ENCODE data around the gene RCL1.

Gene RCL1

DNA sequence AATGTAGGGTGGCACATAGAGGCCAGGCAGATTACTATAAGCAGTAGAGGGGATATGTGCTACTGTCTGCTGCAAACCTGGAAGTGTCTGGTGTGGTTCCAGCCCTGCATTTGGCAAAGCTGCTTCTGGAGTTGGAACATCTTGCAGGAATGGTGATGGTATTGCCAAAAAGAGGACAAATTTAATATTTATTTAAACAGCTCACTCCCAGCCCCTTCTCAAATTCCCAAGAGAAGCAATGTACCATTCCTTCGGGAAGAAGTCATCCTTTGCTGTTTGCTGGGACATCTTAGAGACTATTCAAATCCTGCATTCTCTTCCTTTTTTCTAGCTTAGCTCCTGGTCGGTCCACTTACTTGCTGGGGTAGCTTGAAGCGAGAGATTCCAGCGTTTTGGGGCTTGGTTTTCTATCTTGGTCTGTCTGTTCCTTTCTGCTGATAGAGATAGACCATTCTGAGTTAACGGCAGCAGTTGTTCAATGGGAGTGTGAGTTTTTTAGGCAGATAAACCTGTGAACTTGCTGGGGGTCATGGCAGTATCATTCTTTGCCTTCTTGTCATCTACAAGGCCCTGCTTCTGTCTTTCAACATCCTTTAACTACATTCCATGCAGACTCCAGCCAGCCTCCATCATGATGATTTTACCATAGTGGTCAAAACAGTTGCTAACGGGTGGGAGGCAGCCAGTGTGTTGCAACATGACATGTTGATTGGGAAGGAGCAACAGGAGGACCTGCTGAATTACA is 69.9 kb downstream of the RCL1 start:
- Histone ChIP-seq H3K36me3 (peaks cover 17 to 35% (median 34%) of the 10 kb centered on the region in 3 donors), H3K27ac (peak overlapping the region; percentile 68 to 81)

DNA sequence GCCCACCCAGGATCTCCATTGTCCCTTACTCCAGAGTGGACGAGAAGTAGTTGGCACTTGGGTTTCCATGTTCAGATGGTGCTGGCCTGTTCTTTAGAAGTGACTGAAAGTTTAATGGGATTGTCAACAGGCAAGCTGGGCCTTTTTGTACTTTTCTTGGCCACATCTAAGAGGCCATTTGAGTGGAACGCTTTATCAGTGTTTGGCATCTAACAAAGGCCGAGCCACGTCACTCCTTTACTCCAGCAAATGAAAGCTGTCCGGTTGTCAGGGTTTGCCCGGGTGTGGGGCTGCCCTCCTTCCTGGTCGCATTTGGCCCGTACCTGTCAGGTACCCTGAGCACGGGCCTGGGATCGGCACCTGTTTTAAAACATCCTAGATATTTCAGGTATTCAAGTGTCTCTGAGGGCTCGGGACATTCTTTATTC is 71.5 kb downstream of the RCL1 start:
- peak overlapping the region; percentile 68 to 81 for H3K27ac ChIP-seq
- H3K36me3 ChIP-seq, result peaks cover 13 to 27% (median 27%) of the 10 kb centered on the region in 3 donors
- intact Hi-C loops (cut with DNase I; ENCODE audit: low total_unique reads), result no loop called here
- peaks cover 0 to 76% (median 49%) of the 10 kb centered on the region in 4 donors for H3K4me1 ChIP-seq
- H3K27me3 ChIP-seq, result no peaks in the 10 kb centered on the region
- TF ChIP-seq, protein P1, sequence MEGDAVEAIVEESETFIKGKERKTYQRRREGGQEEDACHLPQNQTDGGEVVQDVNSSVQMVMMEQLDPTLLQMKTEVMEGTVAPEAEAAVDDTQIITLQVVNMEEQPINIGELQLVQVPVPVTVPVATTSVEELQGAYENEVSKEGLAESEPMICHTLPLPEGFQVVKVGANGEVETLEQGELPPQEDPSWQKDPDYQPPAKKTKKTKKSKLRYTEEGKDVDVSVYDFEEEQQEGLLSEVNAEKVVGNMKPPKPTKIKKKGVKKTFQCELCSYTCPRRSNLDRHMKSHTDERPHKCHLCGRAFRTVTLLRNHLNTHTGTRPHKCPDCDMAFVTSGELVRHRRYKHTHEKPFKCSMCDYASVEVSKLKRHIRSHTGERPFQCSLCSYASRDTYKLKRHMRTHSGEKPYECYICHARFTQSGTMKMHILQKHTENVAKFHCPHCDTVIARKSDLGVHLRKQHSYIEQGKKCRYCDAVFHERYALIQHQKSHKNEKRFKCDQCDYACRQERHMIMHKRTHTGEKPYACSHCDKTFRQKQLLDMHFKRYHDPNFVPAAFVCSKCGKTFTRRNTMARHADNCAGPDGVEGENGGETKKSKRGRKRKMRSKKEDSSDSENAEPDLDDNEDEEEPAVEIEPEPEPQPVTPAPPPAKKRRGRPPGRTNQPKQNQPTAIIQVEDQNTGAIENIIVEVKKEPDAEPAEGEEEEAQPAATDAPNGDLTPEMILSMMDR (IDR thresholded peaks at IDR 0.05), result no peak
- no peak overlapping the region for H3K4me3 ChIP-seq
- no peaks in the 10 kb centered on the region for H3K9me3 ChIP-seq
- no peak for DNase-seq

More for the DNA sequence above, 69.9 kb downstream of the RCL1 start:
- TF ChIP-seq, protein P1 (IDR thresholded peaks at IDR 0.05), result no peak
- intact Hi-C loops (cut with DNase I; ENCODE audit: low total_unique reads), result no loop called here
- no peaks in the 10 kb centered on the region for H3K9me3 ChIP-seq
- peak in 1 of 2 donors; percentile 57 for DNase-seq
- H3K4me1 ChIP-seq, result peaks cover 0 to 89% (median 50%) of the 10 kb centered on the region in 4 donors
- no peaks in the 10 kb centered on the region for H3K27me3 ChIP-seq
- no peak overlapping the region for H3K4me3 ChIP-seq

DNA sequence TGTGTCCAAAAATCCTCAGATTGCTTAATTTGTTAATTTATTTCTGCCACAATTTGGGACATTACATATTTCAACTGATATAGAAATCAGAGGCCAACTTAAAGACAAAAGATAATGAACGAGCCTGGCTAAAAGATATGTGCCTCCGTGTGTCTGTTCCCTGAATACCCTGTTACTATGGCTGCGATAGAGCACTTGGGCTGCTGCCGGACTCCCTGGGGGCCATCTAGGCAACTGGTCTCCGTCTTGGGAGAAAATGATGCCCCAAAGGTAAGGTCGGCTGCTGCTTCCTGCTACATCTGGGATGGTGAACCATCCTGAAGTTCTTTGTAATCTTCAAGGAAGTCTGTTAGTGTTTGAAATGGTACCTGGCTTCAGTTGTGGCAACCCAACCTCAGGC is 72.0 kb downstream of the RCL1 start:
- Histone ChIP-seq H3K27ac (peak overlapping the region; percentile 68 to 81), H3K4me3 (no peak overlapping the region), H3K27me3 (no peaks in the 10 kb centered on the region), H3K4me1 (peaks cover 0 to 77% (median 49%) of the 10 kb centered on the region in 4 donors), H3K9me3 (no peaks in the 10 kb centered on the region), H3K36me3 (peaks cover 10 to 23% (median 22%) of the 10 kb centered on the region in 3 donors)
- intact Hi-C loops (cut with DNase I; ENCODE audit: low total_unique reads), result no loop called here
- TF ChIP-seq, protein P1 (IDR thresholded peaks at IDR 0.05), result no peak
- no peak for DNase-seq

DNA sequence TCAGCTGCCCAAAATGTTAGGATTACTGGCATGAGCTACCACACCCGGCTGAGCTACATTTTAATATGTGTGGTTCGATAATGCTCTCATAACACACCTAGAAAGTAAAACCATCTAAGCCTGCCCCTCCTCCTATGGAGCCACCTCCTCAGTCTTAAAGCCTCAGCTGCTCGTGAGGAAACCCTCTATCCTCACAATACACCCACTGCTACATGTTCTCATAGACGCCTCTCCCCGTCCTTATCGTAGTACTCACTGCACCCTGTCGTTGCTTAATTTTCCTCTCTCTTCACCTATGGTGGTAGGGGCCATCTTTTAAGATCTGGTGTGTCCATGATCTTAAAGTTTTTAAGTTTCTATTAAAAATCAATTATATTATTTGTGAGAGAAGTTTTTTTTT is 72.9 kb downstream of the RCL1 start:
- H3K27ac ChIP-seq, result peak overlapping the region; percentile 6 to 53
- TF ChIP-seq, protein P1 (IDR thresholded peaks at IDR 0.05), result no peak
- intact Hi-C loops (cut with DNase I; ENCODE audit: low total_unique reads), result no loop called here
- no peak for DNase-seq
- H3K4me1 ChIP-seq, result peaks cover 0 to 80% (median 46%) of the 10 kb centered on the region in 4 donors
- no peaks in the 10 kb centered on the region for H3K9me3 ChIP-seq
- H3K36me3 ChIP-seq, result peaks cover 1 to 15% (median 15%) of the 10 kb centered on the region in 3 donors
- H3K4me3 ChIP-seq, result no peak overlapping the region
- H3K27me3 ChIP-seq, result no peaks in the 10 kb centered on the region

DNA sequence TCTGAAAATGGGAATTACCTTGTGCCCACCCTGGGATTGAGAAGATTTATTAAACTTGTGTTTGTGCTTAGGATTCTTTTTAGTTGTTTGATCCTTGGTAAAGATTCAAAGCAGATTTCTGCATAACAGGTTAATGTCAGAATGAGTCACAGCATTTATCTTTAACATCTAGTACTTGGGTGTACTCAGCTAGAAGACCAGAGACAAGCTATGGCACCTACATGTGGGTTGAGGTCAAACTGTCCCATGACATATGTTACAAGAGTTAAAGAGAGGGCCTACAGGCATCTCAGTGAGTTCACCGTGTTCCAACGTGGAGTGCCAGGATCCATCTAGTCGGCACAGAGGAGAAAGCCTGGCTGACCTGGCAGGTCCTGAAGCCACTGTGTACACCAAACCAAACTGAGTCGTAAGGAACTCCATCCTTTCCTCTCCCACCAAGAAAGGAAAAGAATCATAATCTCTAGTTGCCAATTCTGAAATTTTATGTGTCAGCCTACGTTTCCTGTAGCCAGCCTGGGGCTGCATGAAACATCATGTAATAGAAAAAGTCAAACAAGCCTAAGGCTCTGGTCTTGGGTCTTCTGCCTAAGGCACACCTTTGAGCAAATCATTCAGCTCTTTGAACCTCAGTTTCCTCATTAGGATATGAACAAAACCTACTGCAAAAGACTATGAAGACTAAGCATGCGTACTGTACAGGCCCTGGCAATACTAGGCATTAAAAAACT is 73.7 kb downstream of the RCL1 start:
- H3K27ac ChIP-seq, result peak overlapping the region; percentile 44 to 53
- no peak for DNase-seq

More for the DNA sequence above, 73.7 kb downstream of the RCL1 start:
- intact Hi-C loops (cut with DNase I; ENCODE audit: low total_unique reads), result no loop called here
- Histone ChIP-seq H3K27me3 (no peaks in the 10 kb centered on the region), H3K4me1 (peaks cover 0 to 80% (median 44%) of the 10 kb centered on the region in 4 donors), H3K9me3 (no peaks in the 10 kb centered on the region), H3K4me3 (no peak overlapping the region), H3K36me3 (peaks cover 0 to 9% (median 7%) of the 10 kb centered on the region in 3 donors)
- TF ChIP-seq, protein P1 (IDR thresholded peaks at IDR 0.05), result no peak
